Activated CD4-positive, alpha-beta T cell treated with anti-CD3 and anti-CD28 coated beads, Interleukin-2, Interleukin-4, amounts not matched to agents 100 ng/mL and 50 ng/mL, durations not matched to agents 16 hours and 8 hours (primary cell): Measurements from ENCODE around the gene MATN1.
A peak's percentile ranks its signal among the peaks of the same experiment; 100 is the strongest.

ENCODE experiments used
- DNase-seq: peaks from one replicate; pipeline ENCODE4 v3.0.0-alpha.2; 2020; ENCODE audit warnings: low spot score

The MATN1 gene

GRCh38 chr1:30731806-30732276, 8.5 kb upstream of the MATN1 start:
- DNase-seq: no peak

- DNase-seq: no peak
These were observed 7.9 kb upstream of the MATN1 start for GRCh38 chr1:30731109-30731805.

GRCh38 chr1:30730346-30731108, 7.1 kb upstream of the MATN1 start:
- no peak for DNase-seq

GRCh38 chr1:30729901-30730300, 6.5 kb upstream of the MATN1 start:
- no peak for DNase-seq

- no peak for DNase-seq
These were observed 5.7 kb upstream of the MATN1 start for GRCh38 chr1:30728832-30729638.

GRCh38 chr1:30728340-30728739, 5.0 kb upstream of the MATN1 start:
- DNase-seq: no peak

- DNase-seq: no peak
These were observed 4.4 kb upstream of the MATN1 start for GRCh38 chr1:30727824-30728223.

GRCh38 chr1:30726773-30727684, 3.6 kb upstream of the MATN1 start:
- DNase-seq: no peak

- no peak for DNase-seq
These were observed 2.9 kb upstream of the MATN1 start for GRCh38 chr1:30726236-30726635.

- no peak for DNase-seq
These were observed 2.2 kb upstream of the MATN1 start for GRCh38 chr1:30725450-30726095.

GRCh38 chr1:30724655-30725421, 1.5 kb upstream of the MATN1 start:
- DNase-seq: no peak

- DNase-seq: peak; percentile 25
These were observed 790 bp upstream of the MATN1 start for GRCh38 chr1:30724175-30724574.

- DNase-seq: no peak
These were observed 1.4 kb downstream of the MATN1 start for GRCh38 chr1:30721812-30722537.

- DNase-seq: no peak
These were observed 2.0 kb downstream of the MATN1 start for GRCh38 chr1:30721341-30721793.

GRCh38 chr1:30720271-30721223, 2.8 kb downstream of the MATN1 start:
- DNase-seq: no peak

- DNase-seq: no peak
These were observed 3.7 kb downstream of the MATN1 start for GRCh38 chr1:30719406-30720270.
